Hematopoietic multipotent progenitor cell treated with erythropoietin and hydrocortisone succinate and interleukin-3 and kit ligand, for 6 days (in vitro differentiated cells): ENCODE data around the gene TRAP1.
A peak's percentile ranks its signal among the peaks of the same experiment; 100 is the strongest.
"Not testable (repeated sequence)": the region's sequence is repeated elsewhere in the genome, so short reads cannot be mapped to it uniquely, and the experiment has no call there.

ENCODE experiments used
- DNase-seq: peaks from one replicate; pipeline ENCODE4 v3.0.0-alpha.2; 2015

TRAP1 gene

GRCh38 chr16:3735541-3735940, 18.2 kb upstream of the TRAP1 start:
- no peak for DNase-seq

GRCh38 chr16:3734758-3735221, 17.5 kb upstream of the TRAP1 start:
- no peak for DNase-seq

GRCh38 chr16:3734084-3734757, 16.9 kb upstream of the TRAP1 start:
- no peak for DNase-seq

GRCh38 chr16:3732171-3732570, 14.8 kb upstream of the TRAP1 start:
- DNase-seq, result no peak

GRCh38 chr16:3731126-3731935, 14.0 kb upstream of the TRAP1 start:
- DNase-seq, result no peak

GRCh38 chr16:3730161-3731125, 13.1 kb upstream of the TRAP1 start:
- DNase-seq, result no peak

- DNase-seq, result no peak
Measured at GRCh38 chr16:3729161-3730112, 12.1 kb upstream of the TRAP1 start.

- no peak for DNase-seq
Measured at GRCh38 chr16:3728424-3729160, 11.3 kb upstream of the TRAP1 start.

- DNase-seq, result no peak
Measured at GRCh38 chr16:3727806-3728381, 10.6 kb upstream of the TRAP1 start.

- no peak for DNase-seq
Measured at GRCh38 chr16:3726021-3726687, 8.8 kb upstream of the TRAP1 start.

- DNase-seq, result no peak
Measured at GRCh38 chr16:3725276-3725675, 8.0 kb upstream of the TRAP1 start.

GRCh38 chr16:3722508-3722907, 5.2 kb upstream of the TRAP1 start:
- no peak for DNase-seq

GRCh38 chr16:3720418-3720817, 3.1 kb upstream of the TRAP1 start:
- DNase-seq, result no peak

GRCh38 chr16:3718628-3719027, 1.3 kb upstream of the TRAP1 start:
- peak; percentile 31 for DNase-seq

GRCh38 chr16:3718019-3718391, 681 bp upstream of the TRAP1 start:
- DNase-seq, result peak; percentile 48

GRCh38 chr16:3716831-3717234, 491 bp downstream of the TRAP1 start:
- DNase-seq, result peak; percentile 73

GRCh38 chr16:3715430-3715829, 1.9 kb downstream of the TRAP1 start:
- DNase-seq, result no peak

- not testable (repeated sequence) for DNase-seq
Measured at GRCh38 chr16:3714378-3714777, 2.9 kb downstream of the TRAP1 start.

- no peak for DNase-seq
Measured at GRCh38 chr16:3713587-3714242, 3.6 kb downstream of the TRAP1 start.
